OCI-LY7 (cell line): ENCODE data around the gene TRRAP. TPM values are rescaled to one million over a fixed set of nuclear protein-coding genes. Genes with fewer than 3 reads are reported as not detected.

ENCODE experiments used
- Bru-seq: library from RNA; stranded (reverse); fragments of 400-500 nt; gene quantifications from one replicate; lab custom pipeline; 2021; lab: Mats Ljungman, UMichigan
- BruChase-seq, 2 experiments: library from RNA; stranded (reverse); fragments of 400-500 nt; gene quantifications; one replicate each; lab custom pipeline; 2021; lab: Mats Ljungman, UMichigan
- BruUV-seq: library from RNA; stranded (reverse); fragments of 400-500 nt; replicated peaks from 2 replicates; lab custom pipeline; 2021; lab: Mats Ljungman, UMichigan
- CTCF ChIA-PET: fragments of 300-600 bp; sonication (Branson Sonifier 250); formaldehyde crosslinking; loops from one replicate; lab custom pipeline; 2022; ENCODE audit warnings: antibody characterized with exemption; ENCODE audit not compliant: unreplicated experiment; lab: Charles Lee
- POLR2A ChIA-PET: fragments of 300-600 bp; sonication (Branson Sonifier 250); formaldehyde crosslinking; loops from one replicate; lab custom pipeline; 2022; ENCODE audit warnings: antibody characterized with exemption; lab: Charles Lee
- DNase-seq: peaks from one replicate; pipeline ENCODE4 v3.0.0-alpha.2; 2015; ENCODE audit warnings: low spot score
- H2AFZ ChIP-seq: fragments of 200-600 bp; sonication (generic), shearing (Covaris generic); 2 replicates; pipeline ENCODE4 v1.6.1; 2014; ENCODE audit warnings: mild to moderate bottlenecking, antibody characterized with exemption, low read length, moderate library complexity
- H3K27ac ChIP-seq: fragments of 200-600 bp; sonication (generic); 2 replicates; pipeline ENCODE4 v1.5.1; 2014; ENCODE audit warnings: mixed run types, low read depth, mild to moderate bottlenecking, moderate library complexity, low read length, inconsistent platforms; ENCODE audit not compliant: poor library complexity, severe bottlenecking
- H3K36me3 ChIP-seq: fragments of 200-600 bp; sonication (generic); 2 replicates; pipeline ENCODE4 v1.6.1; 2014; ENCODE audit warnings: mild to moderate bottlenecking, antibody characterized with exemption, low read length, moderate library complexity, mixed read lengths; ENCODE audit not compliant: insufficient read depth
- H3K4me1 ChIP-seq: fragments of 200-600 bp; sonication (generic); 2 replicates; pipeline ENCODE4 v1.5.1; 2014; ENCODE audit warnings: mild to moderate bottlenecking, low read length; ENCODE audit not compliant: insufficient read depth, poor library complexity, severe bottlenecking
- H3K4me2 ChIP-seq: fragments of 200-600 bp; sonication (generic); 2 replicates; pipeline ENCODE4 v1.6.1; 2014; ENCODE audit warnings: mild to moderate bottlenecking, low read length
- H3K4me3 ChIP-seq: fragments of 200-600 bp; sonication (generic); 2 replicates; pipeline ENCODE4 v1.5.1; 2014; ENCODE audit warnings: mild to moderate bottlenecking, low read depth, low read length; ENCODE audit not compliant: poor library complexity, severe bottlenecking
- H3K79me2 ChIP-seq: fragments of 200-600 bp; sonication (generic); 2 replicates; pipeline ENCODE4 v1.6.1; 2016; ENCODE audit warnings: low read depth, mild to moderate bottlenecking, low read length, moderate library complexity, mixed read lengths; ENCODE audit not compliant: insufficient read depth
- H3K9me2 ChIP-seq: fragments of 200-600 bp; sonication (generic); 2 replicates; pipeline ENCODE4 v1.6.1; 2016; ENCODE audit warnings: mild to moderate bottlenecking, low read length, mixed read lengths; ENCODE audit not compliant: insufficient read depth
- H3K9me3 ChIP-seq: fragments of 200-600 bp; sonication (generic); 2 replicates; pipeline ENCODE4 v1.6.1; 2014; ENCODE audit warnings: mild to moderate bottlenecking, mixed run types, low read length, mixed read lengths
- H4K20me1 ChIP-seq: fragments of 200-600 bp; sonication (generic); 2 replicates; pipeline ENCODE4 v1.6.1; 2014; ENCODE audit warnings: mild to moderate bottlenecking, antibody characterized with exemption, low read length, moderate library complexity, mixed read lengths; ENCODE audit not compliant: insufficient read depth
- CTCF ChIP-seq: fragments of 200-600 bp; sonication (generic); conservative IDR thresholded peaks from 2 replicates; pipeline ENCODE4 v1.5.1; 2014; ENCODE audit warnings: mild to moderate bottlenecking, antibody characterized with exemption, low read length, moderate library complexity, mixed read lengths
- EZH2phosphoT487 ChIP-seq: fragments of 200-600 bp; sonication (generic); IDR thresholded peaks from 2 replicates; pipeline ENCODE4 v1.6.1; 2018; ENCODE audit warnings: low read depth, borderline replicate concordance, mild to moderate bottlenecking, mixed run types, antibody characterized with exemption, low read length, moderate library complexity, mixed read lengths
- intact Hi-C: fragments of 100-400 bp; cut with micrococcal nuclease; formaldehyde crosslinking; loops from one replicate; pipeline ENCODE4 v1.10.0; 2022; ENCODE audit not compliant: unreplicated experiment
- long read RNA-seq: library from polyadenylated mRNA; stranded (forward); transcript quantifications from one replicate; pipeline ENCODE4 v2.0.0, GENCODE V29; 2022
- total RNA-seq, 2 experiments: library from RNA; depleted of rRNA in 1 of 2; stranded (reverse); fragments of >200 nt in 1 of 2; shearing (Covaris generic) in 1 of 2; gene quantifications; 2 replicates each; pipeline ENCODE4 v1.2.3, GENCODE V29; 2014 to 2022

The TRRAP gene
- total RNA-seq (2014; rRNA removed; shearing (Covaris generic)), result 43.4 and 50.4 TPM in 2 replicates
- 82.6 and 86.1 TPM in 2 replicates for total RNA-seq (2022)
- Bru-seq, nascent RNA, result percentile 85 among the genes with signal in this experiment
- BruChase-seq, experiment 1, labeled RNA remaining after a 6-hour chase, result percentile 92 among the genes with signal in this experiment
- BruChase-seq, experiment 2, labeled RNA remaining after a 2-hour chase, result percentile 87 among the genes with signal in this experiment
- long read RNA-seq, partial matches to known transcripts, result 38 of 77 reads
- long read RNA-seq, other reads (novel, unspliced or antisense), result 39 of 77 reads

GRCh38 chr7:98878365-98879197 lies at the start of gene TRRAP:
TSS of gene TRRAP (plus strand) at chr7:98878532. CDS start at chr7:98881151, 2,619 bp downstream.
- Histone ChIP-seq H4K20me1 (peaks cover 5% of the 10 kb centered on the region; the same call in 1 of the 2 replicates), H3K4me3 (peak within 1 kb of the TSS; percentile 97), H3K79me2 (peaks cover 40% of the 10 kb centered on the region), H3K36me3 (peaks cover 33% of the 10 kb centered on the region), H3K4me1 (peaks cover 30% of the 10 kb centered on the region), H3K9me2 (no peaks in the 10 kb centered on the region), H2AFZ (peak within 1 kb of the TSS; percentile 59; the same call in 1 of the 2 replicates), H3K4me2 (peak within 1 kb of the TSS; percentile 80), H3K9me3 (no peaks in the 10 kb centered on the region), H3K27ac (peak within 1 kb of the TSS; percentile 94)
- TF ChIP-seq CTCF, result peak; percentile 79; the same call in 1 of the 2 replicates
- TF ChIP-seq EZH2phosphoT487, result no peak
- ChIA-PET CTCF (no interaction called here), POLR2A (no interaction called here)
- intact Hi-C loops, result loop anchor here (1.0 to 10.0 kb wide), 2 partner anchors 236 to 564 kb away; no protein-coding TSS in a partner anchor
- DNase-seq, result peak; percentile 85
- no TSS peak for BruUV-seq

- Histone ChIP-seq H4K20me1 (no peaks in the 10 kb centered on the region), H3K27ac (no peak overlapping the region), H3K4me3 (no peak overlapping the region), H3K4me2 (no peak overlapping the region), H3K9me2 (no peaks in the 10 kb centered on the region), H3K36me3 (no peaks in the 10 kb centered on the region), H3K9me3 (no peaks in the 10 kb centered on the region), H3K4me1 (no peaks in the 10 kb centered on the region), H2AFZ (no peak overlapping the region), H3K79me2 (no peaks in the 10 kb centered on the region)
- no peak for DNase-seq
- no TSS peak for BruUV-seq
- intact Hi-C loops, result no loop called here
- TF ChIP-seq EZH2phosphoT487 (no peak), CTCF (no peak)
- ChIA-PET POLR2A (interaction anchor here (1.0 kb wide), 1 partner anchor 10 kb away, joined by 3 read pairs; no protein-coding TSS in a partner anchor), CTCF (no interaction called here)
These were observed 47.3 kb upstream of the TRRAP start for GRCh38 chr7:98830972-98831548.
